H9 (cell line): ENCODE data around the gene CAPN5. TPM values are rescaled to one million over a fixed set of nuclear protein-coding genes. Genes with fewer than 3 reads are reported as not detected.

ENCODE experiments used
- DNase-seq: peaks from one replicate; pipeline ENCODE4 v3.0.0-alpha.2; 2017
- H2AFZ ChIP-seq: one replicate; pipeline ENCODE4 v1.6.1; 2013; ENCODE audit warnings: mild to moderate bottlenecking, low read length, control low read depth, moderate library complexity
- H2AK5ac ChIP-seq: 2 replicates; pipeline ENCODE4 v1.6.1; 2013; ENCODE audit warnings: low read length, control low read depth, mixed read lengths; ENCODE audit not compliant: insufficient read length
- H2BK120ac ChIP-seq: one replicate; pipeline ENCODE4 v1.6.1; 2013; ENCODE audit warnings: low read depth, mild to moderate bottlenecking, low read length, control low read depth, inconsistent platforms; ENCODE audit not compliant: poor library complexity, severe bottlenecking
- H2BK12ac ChIP-seq: 2 replicates; pipeline ENCODE4 v1.6.1; 2013; ENCODE audit warnings: low read length, control low read depth, mixed read lengths, low read depth; ENCODE audit not compliant: insufficient read length
- H2BK15ac ChIP-seq: 2 replicates; pipeline ENCODE4 v1.6.1; 2013; ENCODE audit warnings: low read depth, low read length, control low read depth
- H2BK20ac ChIP-seq: one replicate; pipeline ENCODE4 v1.6.1; 2013; ENCODE audit warnings: low read depth, mild to moderate bottlenecking, low read length, control low read depth, inconsistent platforms; ENCODE audit not compliant: poor library complexity, severe bottlenecking
- H2BK5ac ChIP-seq: 2 replicates; pipeline ENCODE4 v1.6.1; 2013; ENCODE audit warnings: low read length, control low read depth, mixed read lengths; ENCODE audit not compliant: insufficient read length
- H3K14ac ChIP-seq: 2 replicates; pipeline ENCODE4 v1.6.1; 2013; ENCODE audit warnings: low read length, control low read depth; ENCODE audit not compliant: insufficient read depth
- H3K18ac ChIP-seq: 2 replicates; pipeline ENCODE4 v1.6.1; 2013; ENCODE audit warnings: low read depth, mild to moderate bottlenecking, mixed read lengths, low read length, control low read depth; ENCODE audit not compliant: insufficient read length
- H3K23ac ChIP-seq: 2 replicates; pipeline ENCODE4 v1.6.1; 2013; ENCODE audit warnings: low read length, control low read depth, mixed read lengths, low read depth; ENCODE audit not compliant: insufficient read length
- H3K23me2 ChIP-seq: 2 replicates; pipeline ENCODE4 v1.6.1; 2013; ENCODE audit warnings: low read depth, mild to moderate bottlenecking, mixed read lengths, low read length, control low read depth; ENCODE audit not compliant: insufficient read length, poor library complexity, severe bottlenecking
- H3K27ac ChIP-seq: 2 replicates; pipeline ENCODE4 v1.5.1; 2013; ENCODE audit warnings: low read length, control low read depth, mixed read lengths, low read depth; ENCODE audit not compliant: insufficient read length
- H3K27me3 ChIP-seq: 2 replicates; pipeline ENCODE4 v1.6.1; 2013; ENCODE audit warnings: low read length, control low read depth, inconsistent platforms; ENCODE audit not compliant: insufficient read depth
- H3K4ac ChIP-seq: 2 replicates; pipeline ENCODE4 v1.6.1; 2013; ENCODE audit warnings: low read depth, mild to moderate bottlenecking, control low read depth, inconsistent platforms, low read length, moderate library complexity
- H3K4me1 ChIP-seq: 2 replicates; pipeline ENCODE4 v1.6.1; 2013; ENCODE audit warnings: low read length, control low read depth, inconsistent platforms; ENCODE audit not compliant: insufficient read depth
- H3K4me2 ChIP-seq: 2 replicates; pipeline ENCODE4 v1.6.1; 2013; ENCODE audit warnings: low read length, control low read depth, mixed read lengths; ENCODE audit not compliant: insufficient read length, insufficient read depth
- H3K56ac ChIP-seq: 2 replicates; pipeline ENCODE4 v1.6.1; 2013; ENCODE audit warnings: low read depth, mild to moderate bottlenecking, mixed read lengths, low read length, control low read depth; ENCODE audit not compliant: insufficient read length
- H3K79me1 ChIP-seq: 2 replicates; pipeline ENCODE4 v1.6.1; 2013; ENCODE audit warnings: low read depth, mild to moderate bottlenecking, moderate library complexity, low read length, control low read depth, inconsistent platforms; ENCODE audit not compliant: insufficient read depth, poor library complexity, severe bottlenecking
- H3K79me2 ChIP-seq: 2 replicates; pipeline ENCODE4 v1.6.1; 2013; ENCODE audit warnings: low read length, control low read depth, inconsistent platforms; ENCODE audit not compliant: insufficient read depth
- H3K9ac ChIP-seq: 2 replicates; pipeline ENCODE4 v1.6.1; 2013; ENCODE audit warnings: low read length, control low read depth, mixed read lengths; ENCODE audit not compliant: insufficient read length; ENCODE audit errors: extremely low read depth
- H3K9me3 ChIP-seq: one replicate; pipeline ENCODE4 v1.6.1; 2013; ENCODE audit warnings: low read depth, low read length, inconsistent platforms; ENCODE audit not compliant: control insufficient read depth
- H3T11ph ChIP-seq: one replicate; pipeline ENCODE4 v1.6.1; 2013; ENCODE audit warnings: mild to moderate bottlenecking, low read length, control low read depth, inconsistent platforms
- H4K20me1 ChIP-seq: one replicate; pipeline ENCODE4 v1.6.1; 2013; ENCODE audit not compliant: control insufficient read depth, insufficient read length, insufficient read depth
- H4K5ac ChIP-seq: 2 replicates; pipeline ENCODE4 v1.6.1; 2013; ENCODE audit warnings: low read depth, mild to moderate bottlenecking, mixed read lengths, low read length, control low read depth; ENCODE audit not compliant: insufficient read length
- H4K8ac ChIP-seq: replicated peaks from 2 replicates; pipeline ENCODE4 v1.6.1; 2013; ENCODE audit warnings: low read length, control low read depth, mixed read lengths, low read depth; ENCODE audit not compliant: insufficient read length
- H4K91ac ChIP-seq: 2 replicates; pipeline ENCODE4 v1.6.1; 2013; ENCODE audit warnings: low read depth, mild to moderate bottlenecking, moderate library complexity, mixed read lengths, low read length, control low read depth; ENCODE audit not compliant: insufficient read length
- H3K27ac Mint-ChIP-seq, 3 experiments: 2 replicates in 2 of 3; 3 replicates in 1 of 3; pipeline ENCODE4 v1.8.0; 2020 to 2021; ENCODE audit warnings: mixed read lengths in 3 of 3, mild to moderate bottlenecking in 1 of 3, moderate library complexity in 1 of 3
- H3K27me3 Mint-ChIP-seq: 2 replicates; pipeline ENCODE4 v1.8.0; 2021; ENCODE audit warnings: low read depth, mild to moderate bottlenecking, moderate library complexity, mixed read lengths
- H3K36me3 Mint-ChIP-seq, 3 experiments: 2 replicates in 2 of 3; 3 replicates in 1 of 3; pipeline ENCODE4 v1.8.0; 2020 to 2021; ENCODE audit warnings: low read depth in 3 of 3, mixed read lengths in 3 of 3; ENCODE audit not compliant: insufficient read depth in 1 of 3
- H3K4me1 Mint-ChIP-seq, 2 experiments: 2 replicates each; pipeline ENCODE4 v1.8.0; 2020; ENCODE audit warnings: mixed read lengths in 2 of 2
- H3K4me3 Mint-ChIP-seq, 2 experiments: 2 replicates in 1 of 2; 3 replicates in 1 of 2; pipeline ENCODE4 v1.8.0; 2020 to 2021; ENCODE audit warnings: mild to moderate bottlenecking in 2 of 2, mixed read lengths in 2 of 2, moderate library complexity in 1 of 2
- H3K9me3 Mint-ChIP-seq, 2 experiments: 2 replicates in 1 of 2; 3 replicates in 1 of 2; pipeline ENCODE4 v1.8.0; 2020; ENCODE audit warnings: mild to moderate bottlenecking in 2 of 2, mixed read lengths in 2 of 2, moderate library complexity in 1 of 2
- CTCF ChIP-seq: fragments of 200-600 bp; sonication (generic); conservative IDR thresholded peaks from 3 replicates; pipeline ENCODE4 v1.8.0; 2021; ENCODE audit warnings: antibody characterized with exemption, mild to moderate bottlenecking
- WGBS: extraction: QIAGEN DNeasy Blood & Tissue Kit; methylation state at CpG from one replicate; pipeline ENCODE4 v1.1.7; 2013; ENCODE audit warnings: missing lambda C conversion rate, low lambda C conversion rate, mixed read lengths; ENCODE audit not compliant: insufficient read length; ENCODE audit errors: extremely low coverage; 5-methylcytosine and 5-hydroxymethylcytosine counted together
- total RNA-seq: library from RNA; stranded (reverse); gene quantifications from 2 replicates; pipeline ENCODE4 v1.2.1, GENCODE V29; 2021

The CAPN5 gene
- total RNA-seq, 1 experiment from 2014 or later, result 16.7 TPM

DNA sequence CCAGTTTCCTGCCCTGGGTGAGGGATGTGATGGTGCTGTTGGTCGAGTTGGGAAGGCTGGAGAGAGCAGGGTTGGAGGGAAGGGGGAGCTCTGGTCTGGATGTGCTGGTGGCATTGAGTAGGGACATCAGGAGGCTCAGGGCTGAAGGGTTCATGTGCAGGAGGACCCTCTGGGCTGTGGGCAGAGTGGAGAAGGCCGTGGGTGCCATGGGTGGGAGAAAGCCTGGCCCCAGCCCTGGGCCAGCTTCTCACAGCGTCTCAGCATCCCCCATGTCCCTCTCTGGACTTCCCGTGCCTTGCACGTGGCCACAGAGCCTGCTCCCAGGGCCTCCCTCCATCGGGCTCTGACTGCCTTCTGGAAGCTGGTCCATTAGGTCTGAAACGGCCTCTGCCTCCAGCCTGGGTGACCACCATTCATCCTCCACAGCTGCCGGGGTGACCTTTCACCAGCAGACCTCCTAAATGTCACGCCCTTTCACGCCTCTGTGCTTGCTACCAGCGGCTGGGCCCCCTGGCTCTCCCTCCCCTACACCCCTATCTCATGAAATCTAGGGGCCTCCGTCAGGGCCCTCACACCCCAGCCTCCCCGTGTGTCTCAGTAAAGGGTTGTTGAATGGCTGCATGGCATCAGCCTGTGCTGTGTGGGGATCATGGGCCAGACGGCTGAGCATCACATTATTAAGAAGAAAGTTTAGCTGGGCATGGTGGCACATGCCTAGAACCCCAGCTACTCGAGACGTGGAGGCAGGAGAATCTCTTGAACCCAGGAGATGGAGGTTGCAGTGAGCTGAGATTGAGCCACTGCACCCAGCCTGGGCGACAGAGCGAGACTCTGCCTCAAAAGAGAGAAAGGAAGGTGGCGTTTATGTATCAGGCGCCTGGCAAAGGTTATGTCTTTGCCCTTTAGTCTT, 86.8 kb downstream of the CAPN5 start:
- no peaks in the 10 kb centered on the region; a peak in 1 of 7 replicates for H3K36me3 Mint-ChIP-seq
- no peak overlapping the region for H2BK20ac ChIP-seq
- H3K27me3 Mint-ChIP-seq, result peaks cover 2% of the 10 kb centered on the region; the same call in 1 of the 2 replicates
- H3K9me3 ChIP-seq, result no peaks in the 10 kb centered on the region
- no peak for DNase-seq
- no peak overlapping the region for H3T11ph ChIP-seq
- no peak overlapping the region for H3K56ac ChIP-seq
- WGBS, result no CpG with 5 or more reads among the region's 20 CpGs
- H4K91ac ChIP-seq, result no peak overlapping the region
- H3K79me1 ChIP-seq, result no peaks in the 10 kb centered on the region
- H3K9me3 Mint-ChIP-seq, result no peaks in the 10 kb centered on the region
- no peaks in the 10 kb centered on the region for H3K79me2 ChIP-seq
- H2AFZ ChIP-seq, result no peak overlapping the region
- H4K5ac ChIP-seq, result no peak overlapping the region
- TF ChIP-seq CTCF, result no peak
- H2BK120ac ChIP-seq, result no peak overlapping the region
- no peak overlapping the region for H3K27ac Mint-ChIP-seq
- H2BK12ac ChIP-seq, result no peak overlapping the region
- H3K4ac ChIP-seq, result no peak overlapping the region
- H4K8ac ChIP-seq, result no peak overlapping the region
- no peak overlapping the region for H3K4me2 ChIP-seq
- no peaks in the 10 kb centered on the region for H3K4me1 ChIP-seq
- no peaks in the 10 kb centered on the region for H3K27me3 ChIP-seq
- H4K20me1 ChIP-seq, result no peaks in the 10 kb centered on the region
- H3K18ac ChIP-seq, result no peak overlapping the region
- H3K14ac ChIP-seq, result no peak overlapping the region
- no peak overlapping the region for H3K27ac ChIP-seq
- H3K4me3 Mint-ChIP-seq, result no peak overlapping the region
- no peaks in the 10 kb centered on the region for H3K23me2 ChIP-seq
- H2BK15ac ChIP-seq, result no peak overlapping the region
- no peak overlapping the region for H3K23ac ChIP-seq
- no peak overlapping the region for H3K9ac ChIP-seq
- H2AK5ac ChIP-seq, result no peak overlapping the region
- peaks cover 10 to 13% of the 10 kb centered on the region in 2 experiments for H3K4me1 Mint-ChIP-seq
- no peak overlapping the region for H2BK5ac ChIP-seq
